ENCODE measurements around the gene TENM4. TPM values are rescaled to one million over a fixed set of nuclear protein-coding genes. Genes with fewer than 3 reads are reported as not detected.

TENM4 gene
- total and polyA plus RNA-seq, 4 donors: 0.02 to 0.33 (median 0.14) TPM

DNA sequence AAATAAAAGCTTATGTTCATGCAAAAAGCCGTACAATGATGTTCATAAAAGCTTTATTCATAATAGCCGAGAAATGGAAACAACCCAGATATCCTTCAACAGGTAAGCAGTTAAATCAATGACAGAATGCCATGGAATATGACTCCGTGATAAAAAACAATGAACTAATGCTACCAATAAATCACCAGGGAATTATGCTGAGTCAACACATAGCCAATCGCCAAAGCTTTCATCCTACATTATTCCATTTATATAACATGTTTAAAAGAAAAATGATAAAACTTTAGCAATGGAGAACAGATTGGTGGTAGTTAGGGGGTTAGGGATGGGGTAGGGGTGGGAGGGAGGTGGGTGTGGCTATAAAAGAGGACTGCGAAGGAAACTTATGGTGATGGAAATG, 356.4 kb downstream of the TENM4 start:
- no peak overlapping the region for H3K9ac ChIP-seq (ENCODE audit: low read depth in 1 of 2, low read length in 2 of 2)
- no peaks in the 10 kb centered on the region for H3K27me3 ChIP-seq (ENCODE audit: control insufficient read depth in 4 of 4, insufficient read depth in 4 of 4, low read length in 3 of 4)
- H3K9me3 ChIP-seq (ENCODE audit: control insufficient read depth in 4 of 4, low read length in 3 of 4): no peaks in the 10 kb centered on the region
- TF ChIP-seq RXRA (IDR thresholded peaks at IDR 0.05) (no peak), HNF4G (IDR thresholded peaks at IDR 0.05) (no peak), HNF4A (conservative IDR thresholded peaks at IDR 0.05) (no peak), YY1 (IDR thresholded peaks at IDR 0.05) (no peak), GABPA (IDR thresholded peaks at IDR 0.05 in 1 of 2, conservative IDR thresholded peaks at IDR 0.05 in 1 of 2) (no peak), FOXA1 (IDR thresholded peaks at IDR 0.05) (no peak), NR2F2 (IDR thresholded peaks at IDR 0.05) (no peak), FOXA2 (IDR thresholded peaks at IDR 0.05) (no peak), ATF3 (IDR thresholded peaks at IDR 0.05) (no peak), ZBTB33 (IDR thresholded peaks at IDR 0.05) (no peak), JUND (IDR thresholded peaks at IDR 0.05) (no peak), EGR1 (IDR thresholded peaks at IDR 0.05; ENCODE audit: low read depth in 2 of 2) (no peak), SP1 (IDR thresholded peaks at IDR 0.05) (no peak)
- TF ChIP-seq, protein P1, sequence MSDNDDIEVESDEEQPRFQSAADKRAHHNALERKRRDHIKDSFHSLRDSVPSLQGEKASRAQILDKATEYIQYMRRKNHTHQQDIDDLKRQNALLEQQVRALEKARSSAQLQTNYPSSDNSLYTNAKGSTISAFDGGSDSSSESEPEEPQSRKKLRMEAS (IDR thresholded peaks at IDR 0.05): no peak
- TF ChIP-seq, protein P2, sequence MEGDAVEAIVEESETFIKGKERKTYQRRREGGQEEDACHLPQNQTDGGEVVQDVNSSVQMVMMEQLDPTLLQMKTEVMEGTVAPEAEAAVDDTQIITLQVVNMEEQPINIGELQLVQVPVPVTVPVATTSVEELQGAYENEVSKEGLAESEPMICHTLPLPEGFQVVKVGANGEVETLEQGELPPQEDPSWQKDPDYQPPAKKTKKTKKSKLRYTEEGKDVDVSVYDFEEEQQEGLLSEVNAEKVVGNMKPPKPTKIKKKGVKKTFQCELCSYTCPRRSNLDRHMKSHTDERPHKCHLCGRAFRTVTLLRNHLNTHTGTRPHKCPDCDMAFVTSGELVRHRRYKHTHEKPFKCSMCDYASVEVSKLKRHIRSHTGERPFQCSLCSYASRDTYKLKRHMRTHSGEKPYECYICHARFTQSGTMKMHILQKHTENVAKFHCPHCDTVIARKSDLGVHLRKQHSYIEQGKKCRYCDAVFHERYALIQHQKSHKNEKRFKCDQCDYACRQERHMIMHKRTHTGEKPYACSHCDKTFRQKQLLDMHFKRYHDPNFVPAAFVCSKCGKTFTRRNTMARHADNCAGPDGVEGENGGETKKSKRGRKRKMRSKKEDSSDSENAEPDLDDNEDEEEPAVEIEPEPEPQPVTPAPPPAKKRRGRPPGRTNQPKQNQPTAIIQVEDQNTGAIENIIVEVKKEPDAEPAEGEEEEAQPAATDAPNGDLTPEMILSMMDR (IDR thresholded peaks at IDR 0.05; ENCODE audit: low read depth, low read length, missing input control): no peak
- TF ChIP-seq, protein P3, sequence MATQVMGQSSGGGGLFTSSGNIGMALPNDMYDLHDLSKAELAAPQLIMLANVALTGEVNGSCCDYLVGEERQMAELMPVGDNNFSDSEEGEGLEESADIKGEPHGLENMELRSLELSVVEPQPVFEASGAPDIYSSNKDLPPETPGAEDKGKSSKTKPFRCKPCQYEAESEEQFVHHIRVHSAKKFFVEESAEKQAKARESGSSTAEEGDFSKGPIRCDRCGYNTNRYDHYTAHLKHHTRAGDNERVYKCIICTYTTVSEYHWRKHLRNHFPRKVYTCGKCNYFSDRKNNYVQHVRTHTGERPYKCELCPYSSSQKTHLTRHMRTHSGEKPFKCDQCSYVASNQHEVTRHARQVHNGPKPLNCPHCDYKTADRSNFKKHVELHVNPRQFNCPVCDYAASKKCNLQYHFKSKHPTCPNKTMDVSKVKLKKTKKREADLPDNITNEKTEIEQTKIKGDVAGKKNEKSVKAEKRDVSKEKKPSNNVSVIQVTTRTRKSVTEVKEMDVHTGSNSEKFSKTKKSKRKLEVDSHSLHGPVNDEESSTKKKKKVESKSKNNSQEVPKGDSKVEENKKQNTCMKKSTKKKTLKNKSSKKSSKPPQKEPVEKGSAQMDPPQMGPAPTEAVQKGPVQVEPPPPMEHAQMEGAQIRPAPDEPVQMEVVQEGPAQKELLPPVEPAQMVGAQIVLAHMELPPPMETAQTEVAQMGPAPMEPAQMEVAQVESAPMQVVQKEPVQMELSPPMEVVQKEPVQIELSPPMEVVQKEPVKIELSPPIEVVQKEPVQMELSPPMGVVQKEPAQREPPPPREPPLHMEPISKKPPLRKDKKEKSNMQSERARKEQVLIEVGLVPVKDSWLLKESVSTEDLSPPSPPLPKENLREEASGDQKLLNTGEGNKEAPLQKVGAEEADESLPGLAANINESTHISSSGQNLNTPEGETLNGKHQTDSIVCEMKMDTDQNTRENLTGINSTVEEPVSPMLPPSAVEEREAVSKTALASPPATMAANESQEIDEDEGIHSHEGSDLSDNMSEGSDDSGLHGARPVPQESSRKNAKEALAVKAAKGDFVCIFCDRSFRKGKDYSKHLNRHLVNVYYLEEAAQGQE (IDR thresholded peaks at IDR 0.05): no peak
- H3K4me1 ChIP-seq (ENCODE audit: control insufficient read depth in 4 of 4, insufficient read depth in 4 of 4, low read length in 3 of 4): no peaks in the 10 kb centered on the region
- DNase-seq (ENCODE audit: low spot score): no peak
- H3K36me3 ChIP-seq (ENCODE audit: control insufficient read depth in 4 of 4, insufficient read depth in 3 of 4, low read depth in 1 of 4, low read length in 3 of 4): no peaks in the 10 kb centered on the region
- no peak overlapping the region for H3K4me3 ChIP-seq (ENCODE audit: low read depth in 1 of 3, low read length in 3 of 3)
- 95% methylated on average over 5 of the region's 5 CpGs for WGBS
- H3K27ac ChIP-seq (ENCODE audit: low read depth in 1 of 2, low read length in 2 of 2): no peak overlapping the region

GRCh38 chr11:79083352-79083751, 357.5 kb downstream of the TENM4 start:
- WGBS: 82% methylated on average over 6 of the region's 6 CpGs

More at GRCh38 chr11:79083352-79083751, 357.5 kb downstream of the TENM4 start:
- no peaks in the 10 kb centered on the region for H3K36me3 ChIP-seq (ENCODE audit: control insufficient read depth in 4 of 4, insufficient read depth in 3 of 4, low read depth in 1 of 4, low read length in 3 of 4)
- no peaks in the 10 kb centered on the region for H3K4me1 ChIP-seq (ENCODE audit: control insufficient read depth in 4 of 4, insufficient read depth in 4 of 4, low read length in 3 of 4)
- no peak overlapping the region for H3K9ac ChIP-seq (ENCODE audit: low read depth in 1 of 2, low read length in 2 of 2)
- no peak overlapping the region for H3K4me3 ChIP-seq (ENCODE audit: low read depth in 1 of 3, low read length in 3 of 3)
- no peak for TF ChIP-seq GABPA (IDR thresholded peaks at IDR 0.05 in 1 of 2, conservative IDR thresholded peaks at IDR 0.05 in 1 of 2)
- TF ChIP-seq, protein P3 (IDR thresholded peaks at IDR 0.05): no peak
- no peak for TF ChIP-seq FOXA1 (IDR thresholded peaks at IDR 0.05)
- no peak overlapping the region for H3K27ac ChIP-seq (ENCODE audit: low read depth in 1 of 2, low read length in 2 of 2)
- no peaks in the 10 kb centered on the region for H3K27me3 ChIP-seq (ENCODE audit: control insufficient read depth in 4 of 4, insufficient read depth in 4 of 4, low read length in 3 of 4)
- no peak for DNase-seq (ENCODE audit: low spot score)
- no peaks in the 10 kb centered on the region for H3K9me3 ChIP-seq (ENCODE audit: control insufficient read depth in 4 of 4, low read length in 3 of 4)
